ENCODE data around the gene CEP350. TPM values are rescaled to one million over a fixed set of nuclear protein-coding genes. Genes with fewer than 3 reads are reported as not detected.

Gene CEP350
- total RNA-seq, 1 donor from 2014 or later, result 39.2 TPM

- Mint-ChIP-seq H3K27ac (ENCODE audit: unreplicated experiment) (no peak overlapping the region), H3K27me3 (ENCODE audit: unreplicated experiment) (peaks cover 14% of the 10 kb centered on the region), H3K36me3 (ENCODE audit: low read depth, unreplicated experiment) (peaks cover 6% of the 10 kb centered on the region), H3K9me3 (ENCODE audit: unreplicated experiment) (no peaks in the 10 kb centered on the region), H3K4me3 (ENCODE audit: unreplicated experiment) (no peak overlapping the region), H3K4me1 (ENCODE audit: unreplicated experiment) (peaks cover 18% of the 10 kb centered on the region)
- no peak for TF ChIP-seq CTCF (IDR thresholded peaks at IDR 0.05; ENCODE audit: unreplicated experiment)
- no peak for DNase-seq (ENCODE audit: low spot score)
Observed at GRCh38 chr1:180152588-180152987, 198.0 kb downstream of the CEP350 start.

GRCh38 chr1:180153032-180153431 is 198.4 kb downstream of the CEP350 start:
- peaks cover 8% of the 10 kb centered on the region for H3K36me3 Mint-ChIP-seq (ENCODE audit: low read depth, unreplicated experiment)
- H3K27ac Mint-ChIP-seq (ENCODE audit: unreplicated experiment), result peak overlapping the region; percentile 0
- H3K9me3 Mint-ChIP-seq (ENCODE audit: unreplicated experiment), result no peaks in the 10 kb centered on the region
- no peak for DNase-seq (ENCODE audit: low spot score)
- H3K4me1 Mint-ChIP-seq (ENCODE audit: unreplicated experiment), result peaks cover 21% of the 10 kb centered on the region
- H3K4me3 Mint-ChIP-seq (ENCODE audit: unreplicated experiment), result no peak overlapping the region
- TF ChIP-seq CTCF (IDR thresholded peaks at IDR 0.05; ENCODE audit: unreplicated experiment), result no peak
- H3K27me3 Mint-ChIP-seq (ENCODE audit: unreplicated experiment), result peaks cover 12% of the 10 kb centered on the region

GRCh38 chr1:180154003-180154324 is 199.4 kb downstream of the CEP350 start:
- Mint-ChIP-seq H3K36me3 (ENCODE audit: low read depth, unreplicated experiment) (peaks cover 12% of the 10 kb centered on the region), H3K4me1 (ENCODE audit: unreplicated experiment) (peaks cover 29% of the 10 kb centered on the region), H3K27ac (ENCODE audit: unreplicated experiment) (peak overlapping the region; percentile 0), H3K9me3 (ENCODE audit: unreplicated experiment) (no peaks in the 10 kb centered on the region), H3K4me3 (ENCODE audit: unreplicated experiment) (peak overlapping the region; percentile 97), H3K27me3 (ENCODE audit: unreplicated experiment) (peaks cover 12% of the 10 kb centered on the region)
- DNase-seq (ENCODE audit: low spot score), result no peak
- TF ChIP-seq CTCF (IDR thresholded peaks at IDR 0.05; ENCODE audit: unreplicated experiment), result no peak

- Mint-ChIP-seq H3K27me3 (ENCODE audit: unreplicated experiment) (peaks cover 12% of the 10 kb centered on the region), H3K4me1 (ENCODE audit: unreplicated experiment) (peaks cover 29% of the 10 kb centered on the region), H3K9me3 (ENCODE audit: unreplicated experiment) (no peaks in the 10 kb centered on the region), H3K27ac (ENCODE audit: unreplicated experiment) (peak within 1 kb of the TSS; percentile 93), H3K4me3 (ENCODE audit: unreplicated experiment) (peak within 1 kb of the TSS; percentile 99), H3K36me3 (ENCODE audit: low read depth, unreplicated experiment) (peaks cover 15% of the 10 kb centered on the region)
- peak; percentile 47 for TF ChIP-seq CTCF (IDR thresholded peaks at IDR 0.05; ENCODE audit: unreplicated experiment)
- peak; percentile 84 for DNase-seq (ENCODE audit: low spot score)
Observed at GRCh38 chr1:180154325-180155181, 199.9 kb downstream of the CEP350 start, which contains the start of gene QSOX1. QSOX1 (plus strand) TSS chr1:180154869; CDS start chr1:180154908, 39 bp downstream.

- peaks cover 33% of the 10 kb centered on the region for H3K4me1 Mint-ChIP-seq (ENCODE audit: unreplicated experiment)
- DNase-seq (ENCODE audit: low spot score), result no peak
Observed at GRCh38 chr1:180155182-180155682, 200.6 kb downstream of the CEP350 start.

More at GRCh38 chr1:180155182-180155682, 200.6 kb downstream of the CEP350 start:
- no peaks in the 10 kb centered on the region for H3K9me3 Mint-ChIP-seq (ENCODE audit: unreplicated experiment)
- H3K27me3 Mint-ChIP-seq (ENCODE audit: unreplicated experiment), result peaks cover 12% of the 10 kb centered on the region
- peak overlapping the region; percentile 99 for H3K4me3 Mint-ChIP-seq (ENCODE audit: unreplicated experiment)
- H3K36me3 Mint-ChIP-seq (ENCODE audit: low read depth, unreplicated experiment), result peaks cover 15% of the 10 kb centered on the region
- TF ChIP-seq CTCF (IDR thresholded peaks at IDR 0.05; ENCODE audit: unreplicated experiment), result no peak
- peak overlapping the region; percentile 93 for H3K27ac Mint-ChIP-seq (ENCODE audit: unreplicated experiment)

Data from endothelial cell (in vitro differentiated cells).